Body of pancreas (tissue), 4 donors: ENCODE results near the gene COBL. TPM values are rescaled to one million over a fixed set of nuclear protein-coding genes. Genes with fewer than 3 reads are reported as not detected.

Source experiments
- ATAC-seq: fragments of 150-250 bp; one replicate; pipeline ENCODE4 v1.9.1; 2016
- DNase-seq, 4 donors: peaks; one replicate each; pipeline ENCODE4 v3.0.0-alpha.2; 2019
- H3K27ac ChIP-seq, 4 donors: fragments of 200-600 bp; sonication (generic); 1 replicate in 3 of 4; 2 replicates in 1 of 4; pipeline versions ENCODE4 v1.5.1 to v1.6.1; 2016 to 2019; ENCODE audit warnings: mild to moderate bottlenecking in 1 of 4, mixed read lengths in 1 of 4, moderate library complexity in 1 of 4
- H3K27me3 ChIP-seq, 2 donors: fragments of 200-600 bp; sonication (generic); one replicate each; pipeline ENCODE4 v1.6.0; 2016; ENCODE audit warnings: mild to moderate bottlenecking in 1 of 2
- H3K36me3 ChIP-seq, 2 donors: fragments of 200-600 bp; sonication (generic); replicated peaks in 1 of 2; 2 replicates each; pipeline ENCODE4 v1.5.1; 2016; ENCODE audit warnings: low read depth in 2 of 2; ENCODE audit not compliant: insufficient read depth in 1 of 2
- H3K4me1 ChIP-seq: fragments of 200-600 bp; sonication (generic); one replicate; pipeline ENCODE4 v1.6.0; 2016
- H3K4me3 ChIP-seq, 2 donors: fragments of 200-600 bp; sonication (generic); 1 replicate in 1 of 2; 2 replicates in 1 of 2; pipeline ENCODE4 v1.5.1; 2016 to 2019
- H3K9me3 ChIP-seq, 3 donors: fragments of 200-600 bp; sonication (generic); 1 replicate in 2 of 3; 2 replicates in 1 of 3; pipeline ENCODE4 v1.5.1; 2016
- POLR2A ChIP-seq, 3 donors: fragments of 450-650 bp; IDR thresholded peaks; one replicate each; pipeline ENCODE4 v1.6.1; 2016; ENCODE audit warnings: antibody characterized with exemption in 3 of 3, mild to moderate bottlenecking in 2 of 3
- WGBS, 2 donors: methylation state at CpG; one replicate each; pipeline ENCODE4 v1.1.5; 2017; 5-methylcytosine and 5-hydroxymethylcytosine counted together
- intact Hi-C: fragments of 100-400 bp; cut with DNase I; formaldehyde crosslinking; loops from one replicate; pipeline ENCODE4 v1.15.1; 2023
- total RNA-seq, 2 donors: library from RNA; depleted of rRNA; stranded (reverse); fragments of >200 nt; gene quantifications; one replicate each; pipeline ENCODE4 v1.1.0, GENCODE V29; 2016
- TF ChIP-seq, protein P1 (sequence below), 7 experiments: fragments of 450-650 bp in 4 of 7; fragments of 200-600 bp in 3 of 7; sonication (generic) in 3 of 7; IDR thresholded peaks; one replicate each; pipeline ENCODE4 v1.5.1; 2016 to 2019; ENCODE audit warnings: antibody characterized with exemption in 7 of 7

Gene COBL
- total RNA-seq, 2 donors from 2014 or later, result 22.3 to 25.4 TPM

DNA sequence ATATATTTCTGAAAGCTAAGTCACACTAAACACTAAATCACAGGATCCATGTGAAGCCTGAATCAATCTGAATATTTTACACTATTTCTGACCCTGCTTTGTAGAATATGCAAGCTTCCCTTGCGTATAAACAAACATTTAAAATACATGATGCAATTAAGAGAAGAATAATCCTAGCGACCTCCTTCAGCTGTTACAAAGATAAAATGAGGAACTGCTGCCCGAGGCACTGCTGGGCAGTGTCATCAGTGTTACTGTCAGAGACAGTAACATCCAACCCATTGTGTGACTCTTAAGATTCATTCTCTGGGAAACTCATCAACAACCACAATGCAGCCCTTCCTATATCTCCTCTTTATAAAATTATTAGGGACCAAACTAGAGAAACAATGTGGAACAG is 61.6 kb downstream of the COBL start:
- no peaks in the 10 kb centered on the region for H3K27me3 ChIP-seq
- ATAC-seq (no peak), DNase-seq (no peak)
- H3K9me3 ChIP-seq, result no peaks in the 10 kb centered on the region
- WGBS, 2 donors, result 72 to 78% methylated on average over 3 of the region's 3 CpGs
- peak overlapping the region in 3 of 4 donors; percentile 22 to 52 (median 39) for H3K27ac ChIP-seq
- TF ChIP-seq, protein P1, sequence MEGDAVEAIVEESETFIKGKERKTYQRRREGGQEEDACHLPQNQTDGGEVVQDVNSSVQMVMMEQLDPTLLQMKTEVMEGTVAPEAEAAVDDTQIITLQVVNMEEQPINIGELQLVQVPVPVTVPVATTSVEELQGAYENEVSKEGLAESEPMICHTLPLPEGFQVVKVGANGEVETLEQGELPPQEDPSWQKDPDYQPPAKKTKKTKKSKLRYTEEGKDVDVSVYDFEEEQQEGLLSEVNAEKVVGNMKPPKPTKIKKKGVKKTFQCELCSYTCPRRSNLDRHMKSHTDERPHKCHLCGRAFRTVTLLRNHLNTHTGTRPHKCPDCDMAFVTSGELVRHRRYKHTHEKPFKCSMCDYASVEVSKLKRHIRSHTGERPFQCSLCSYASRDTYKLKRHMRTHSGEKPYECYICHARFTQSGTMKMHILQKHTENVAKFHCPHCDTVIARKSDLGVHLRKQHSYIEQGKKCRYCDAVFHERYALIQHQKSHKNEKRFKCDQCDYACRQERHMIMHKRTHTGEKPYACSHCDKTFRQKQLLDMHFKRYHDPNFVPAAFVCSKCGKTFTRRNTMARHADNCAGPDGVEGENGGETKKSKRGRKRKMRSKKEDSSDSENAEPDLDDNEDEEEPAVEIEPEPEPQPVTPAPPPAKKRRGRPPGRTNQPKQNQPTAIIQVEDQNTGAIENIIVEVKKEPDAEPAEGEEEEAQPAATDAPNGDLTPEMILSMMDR (IDR thresholded peaks at IDR 0.05), result no peak
- no peak for TF ChIP-seq POLR2A (IDR thresholded peaks at IDR 0.05)
- no peak overlapping the region for H3K4me3 ChIP-seq
- H3K4me1 ChIP-seq, result peaks cover 4% of the 10 kb centered on the region
- H3K36me3 ChIP-seq, result no peaks in the 10 kb centered on the region
- intact Hi-C loops, result no loop called here

GRCh38 chr7:51253157-51253556 is 63.5 kb downstream of the COBL start:
- ATAC-seq, result no peak
- Histone ChIP-seq H3K27me3 (no peaks in the 10 kb centered on the region), H3K4me3 (no peak overlapping the region), H3K9me3 (no peaks in the 10 kb centered on the region), H3K36me3 (no peaks in the 10 kb centered on the region), H3K4me1 (peaks cover 4% of the 10 kb centered on the region), H3K27ac (no peak overlapping the region)
- DNase-seq, result peak in 3 of 4 donors; percentile 42 to 56 (median 48)
- WGBS, 2 donors, result 65 to 68% methylated on average over 3 of the region's 3 CpGs
- TF ChIP-seq, protein P1 (IDR thresholded peaks at IDR 0.05), result peak in 6 of 7 experiments; percentile 24 to 61 (median 40)
- TF ChIP-seq POLR2A (IDR thresholded peaks at IDR 0.05), result no peak
- intact Hi-C loops, result no loop called here

- Histone ChIP-seq H3K4me1 (peaks cover 2% of the 10 kb centered on the region), H3K27ac (peak overlapping the region in 1 of 4 donors; percentile 8), H3K27me3 (no peaks in the 10 kb centered on the region), H3K4me3 (no peak overlapping the region), H3K9me3 (no peaks in the 10 kb centered on the region), H3K36me3 (no peaks in the 10 kb centered on the region)
- DNase-seq (no peak), ATAC-seq (no peak)
- WGBS, 2 donors, result 58 to 73% methylated on average over 4 of the region's 4 CpGs
- TF ChIP-seq, protein P1 (IDR thresholded peaks at IDR 0.05), result no peak
- no peak for TF ChIP-seq POLR2A (IDR thresholded peaks at IDR 0.05)
- intact Hi-C loops, result no loop called here
Observed at GRCh38 chr7:51251290-51251689, 65.3 kb downstream of the COBL start.

- no peak overlapping the region for H3K4me3 ChIP-seq
- ATAC-seq, result no peak
- no peak for TF ChIP-seq POLR2A (IDR thresholded peaks at IDR 0.05)
- TF ChIP-seq, protein P1 (IDR thresholded peaks at IDR 0.05), result no peak
- DNase-seq, result no peak
- no peaks in the 10 kb centered on the region for H3K27me3 ChIP-seq
- no peaks in the 10 kb centered on the region for H3K9me3 ChIP-seq
- intact Hi-C loops, result no loop called here
- no peak overlapping the region for H3K27ac ChIP-seq
- no peaks in the 10 kb centered on the region for H3K36me3 ChIP-seq
- H3K4me1 ChIP-seq, result peaks cover 5% of the 10 kb centered on the region
- 77 to 85% methylated on average over 2 of the region's 2 CpGs for WGBS, 2 donors
Observed at GRCh38 chr7:51250512-51250911, 66.1 kb downstream of the COBL start.

GRCh38 chr7:51249991-51250390 is 66.6 kb downstream of the COBL start:
- 94% methylated on average over 3 of the region's 3 CpGs for WGBS, 2 donors
- intact Hi-C loops, result no loop called here
- Histone ChIP-seq H3K4me3 (no peak overlapping the region), H3K27me3 (no peaks in the 10 kb centered on the region), H3K4me1 (peaks cover 5% of the 10 kb centered on the region), H3K9me3 (no peaks in the 10 kb centered on the region), H3K36me3 (no peaks in the 10 kb centered on the region), H3K27ac (no peak overlapping the region)
- DNase-seq, result no peak
- ATAC-seq, result no peak
- TF ChIP-seq, protein P1 (IDR thresholded peaks at IDR 0.05), result no peak
- TF ChIP-seq POLR2A (IDR thresholded peaks at IDR 0.05), result no peak
